ENCODE results near the gene C13orf46.

- TF ChIP-seq CTCF (IDR thresholded peaks at IDR 0.05) (no peak), ZFX (IDR thresholded peaks at IDR 0.05; ENCODE audit: borderline replicate concordance) (no peak)
Measured at GRCh38 chr13:113918580-113918979, 55.3 kb downstream of the C13orf46 start.

Data from 22Rv1 (cell line).